Transverse colon (tissue), 4 donors: ENCODE measurements around the gene ZNF597. TPM values are rescaled to one million over a fixed set of nuclear protein-coding genes. Genes with fewer than 3 reads are reported as not detected.

ENCODE experiments used
- DNase-seq: peaks from one replicate; pipeline ENCODE4 v3.0.0-alpha.2; 2019
- H3K27ac ChIP-seq, 4 donors: fragments of 200-600 bp; sonication (generic); 2 replicates each; pipeline ENCODE4 v1.5.1; 2016 to 2018; ENCODE audit warnings: inconsistent platforms in 4 of 4
- H3K27me3 ChIP-seq: fragments of 200-600 bp; sonication (generic); 2 replicates; pipeline ENCODE4 v1.5.1; 2017; ENCODE audit warnings: inconsistent platforms
- H3K36me3 ChIP-seq, 4 donors: fragments of 200-600 bp; sonication (generic); 2 replicates each; pipeline ENCODE4 v1.5.1; 2017 to 2019; ENCODE audit warnings: inconsistent platforms in 4 of 4
- H3K4me1 ChIP-seq, 4 donors: fragments of 200-600 bp; sonication (generic); 2 replicates each; pipeline ENCODE4 v1.5.1; 2017 to 2020; ENCODE audit warnings: inconsistent platforms in 4 of 4
- H3K4me3 ChIP-seq, 4 donors: fragments of 200-600 bp; sonication (generic); 1 replicate in 1 of 4; 2 replicates in 3 of 4; pipeline versions ENCODE4 v1.5.1 to v1.6.1; 2017 to 2019; ENCODE audit warnings: inconsistent platforms in 4 of 4
- H3K9me3 ChIP-seq, 2 donors: fragments of 200-600 bp; sonication (generic); 2 replicates each; pipeline ENCODE4 v1.5.1; 2017 to 2019; ENCODE audit warnings: inconsistent platforms in 2 of 2
- CTCF ChIP-seq, 5 experiments: fragments of 200-600 bp in 3 of 5; fragments of 450-650 bp in 2 of 5; sonication (generic) in 3 of 5; IDR thresholded peaks; 1 replicate in 2 of 5; 2 replicates in 3 of 5; pipeline ENCODE4 v1.5.1; 2016 to 2017; ENCODE audit warnings: antibody characterized with exemption in 5 of 5, inconsistent platforms in 3 of 5, mild to moderate bottlenecking in 2 of 5, moderate library complexity in 1 of 5
- EP300 ChIP-seq: sonication (generic); formaldehyde crosslinking; IDR thresholded peaks from one replicate; pipeline ENCODE4 v1.6.1; 2017; ENCODE audit warnings: antibody characterized with exemption, low read depth
- POLR2A ChIP-seq: fragments of 450-650 bp; IDR thresholded peaks from one replicate; pipeline ENCODE4 v1.6.1; 2016; ENCODE audit warnings: antibody characterized with exemption, mild to moderate bottlenecking, moderate library complexity
- POLR2AphosphoS5 ChIP-seq, 3 donors: sonication (generic); formaldehyde crosslinking; IDR thresholded peaks; one replicate each; pipeline ENCODE4 v1.6.1; 2016; ENCODE audit warnings: antibody characterized with exemption in 3 of 3
- WGBS, 2 donors: methylation state at CpG; one replicate each; pipeline ENCODE4 v1.1.5; 2018; ENCODE audit warnings: low coverage in 1 of 2; 5-methylcytosine and 5-hydroxymethylcytosine counted together
- in situ Hi-C, 4 donors: fragments of 200-750 bp; cut with MboI; loops; one replicate each; pipeline versions ENCODE4 v1.15.0 to v1.15.1; 2017; ENCODE audit warnings: low sequenced_read_pairs in 3 of 4, low pct_ligation_motif_present in 1 of 4, low pct_unique_long_range_greater_than_20kb in 1 of 4
- intact Hi-C: fragments of 100-400 bp; cut with DNase I; formaldehyde crosslinking; loops from one replicate; pipeline ENCODE4 v1.15.1; 2023; ENCODE audit warnings: low total_unique reads
- total RNA-seq, 4 donors: library from RNA; depleted of rRNA; stranded (reverse); fragments of >200 nt; gene quantifications; one replicate each; pipeline ENCODE4 v1.1.0, GENCODE V29; 2016

ZNF597 gene
- total RNA-seq, 4 donors from 2014 or later = 0.37 to 2.4 (median 0.91) TPM

- no peak for DNase-seq
- no peak overlapping the region for H3K27ac ChIP-seq
- 58 to 86% methylated on average over 2 to 19 of the region's 29 CpGs for WGBS, 2 donors
- no peaks in the 10 kb centered on the region for H3K27me3 ChIP-seq
- H3K4me3 ChIP-seq = no peak overlapping the region
- in situ Hi-C loops = loop anchor here in 1 of 4 donors (25.0 kb wide), 1 partner anchor 102 kb away; the partner anchor contains the start of genes TIGD7 and ZNF75A
- H3K36me3 ChIP-seq = peaks cover 0 to 27% (median 10%) of the 10 kb centered on the region in 4 donors
- intact Hi-C loops = no loop called here
- no peaks in the 10 kb centered on the region for H3K4me1 ChIP-seq
- TF ChIP-seq EP300 (no peak), POLR2A (no peak), POLR2AphosphoS5 (IDR thresholded peaks at IDR 0.05) (no peak), CTCF (IDR thresholded peaks at IDR 0.05) (no peak)
- H3K9me3 ChIP-seq = peaks cover 54% of the 10 kb centered on the region in 2 donors
Observed at GRCh38 chr16:3413730-3414379, 29.4 kb downstream of the ZNF597 start.

- DNase-seq = no peak
- TF ChIP-seq CTCF (IDR thresholded peaks at IDR 0.05) = no peak
- TF ChIP-seq POLR2AphosphoS5 (IDR thresholded peaks at IDR 0.05) = no peak
- no peak for TF ChIP-seq POLR2A
- TF ChIP-seq EP300 = no peak
- H3K9me3 ChIP-seq = peaks cover 79 to 82% of the 10 kb centered on the region in 2 donors
- intact Hi-C loops = no loop called here
- WGBS, 2 donors = 98 to 100% methylated on average over 1 to 12 of the region's 12 CpGs
- H3K27me3 ChIP-seq = no peaks in the 10 kb centered on the region
- no peak overlapping the region for H3K4me3 ChIP-seq
- peaks cover 4 to 78% (median 40%) of the 10 kb centered on the region in 4 donors for H3K36me3 ChIP-seq
- no peak overlapping the region for H3K27ac ChIP-seq
- H3K4me1 ChIP-seq = no peaks in the 10 kb centered on the region
- in situ Hi-C loops = loop anchor here in 2 of 4 donors (10.0 to 25.0 kb wide), 2 partner anchors 96 to 114 kb away; partner anchors contain the start of genes TIGD7 (in 1 of the 2) and ZNF75A (in 1 of the 2)
Observed at GRCh38 chr16:3408561-3409197, 34.6 kb downstream of the ZNF597 start.

GRCh38 chr16:3401719-3402397, 41.4 kb downstream of the ZNF597 start:
- TF ChIP-seq POLR2AphosphoS5 (IDR thresholded peaks at IDR 0.05) (no peak), CTCF (IDR thresholded peaks at IDR 0.05) (no peak), EP300 (no peak), POLR2A (no peak)
- H3K4me3 ChIP-seq = peak overlapping the region; percentile 63 to 84 (median 72)
- H3K9me3 ChIP-seq = peaks cover 33 to 34% of the 10 kb centered on the region in 2 donors
- 0 to 46% methylated on average over 5 to 17 of the region's 17 CpGs for WGBS, 2 donors
- peaks cover 0 to 45% (median 22%) of the 10 kb centered on the region in 4 donors for H3K36me3 ChIP-seq
- in situ Hi-C loops = loop anchor here in 2 of 4 donors (10.0 to 25.0 kb wide), 2 partner anchors 90 to 107 kb away; partner anchors contain the start of genes TIGD7 (in 1 of the 2) and ZNF75A (in 1 of the 2)
- peak overlapping the region; percentile 88 to 92 (median 90) for H3K27ac ChIP-seq
- intact Hi-C loops = loop anchor here (2.0 kb wide), 1 partner anchor 57 kb away; no protein-coding TSS in a partner anchor
- DNase-seq = no peak
- no peaks in the 10 kb centered on the region for H3K27me3 ChIP-seq
- H3K4me1 ChIP-seq = peaks cover 12 to 22% (median 15%) of the 10 kb centered on the region in 4 donors
